Tibial nerve (tissue), 4 donors: Measurements from ENCODE around the gene NOSIP. TPM values are rescaled to one million over a fixed set of nuclear protein-coding genes. Genes with fewer than 3 reads are reported as not detected.

Experiments used
- DNase-seq, 2 donors: peaks; one replicate each; pipeline ENCODE4 v3.0.0-alpha.2; 2019; ENCODE audit warnings: low spot score in 2 of 2
- H3K27ac ChIP-seq, 4 donors: fragments of 200-600 bp; sonication (generic) in 3 of 4; one replicate each; pipeline ENCODE4 v1.5.1; 2017 to 2019; ENCODE audit warnings: mild to moderate bottlenecking in 1 of 4
- H3K27me3 ChIP-seq, 2 donors: fragments of 200-600 bp; sonication (generic) in 1 of 2; one replicate each; pipeline versions ENCODE4 v1.5.1 to v1.6.0; 2017 to 2019
- H3K36me3 ChIP-seq, 3 donors: fragments of 200-600 bp; sonication (generic); one replicate each; pipeline ENCODE4 v1.5.1; 2018 to 2019
- H3K4me1 ChIP-seq, 4 donors: fragments of 200-600 bp; sonication (generic) in 3 of 4; one replicate each; pipeline ENCODE4 v1.5.1; 2017 to 2019
- H3K4me3 ChIP-seq, 4 donors: fragments of 200-600 bp; sonication (generic) in 3 of 4; one replicate each; pipeline ENCODE4 v1.5.1; 2017 to 2019; ENCODE audit warnings: mild to moderate bottlenecking in 1 of 4, moderate library complexity in 1 of 4
- H3K9me3 ChIP-seq, 4 donors: fragments of 200-600 bp; sonication (generic) in 3 of 4; one replicate each; pipeline ENCODE4 v1.5.1; 2017 to 2019
- CTCF ChIP-seq, 5 experiments: fragments of 200-600 bp in 3 of 5; fragments of 450-650 bp in 2 of 5; sonication (generic) in 3 of 5; IDR thresholded peaks; one replicate each; pipeline ENCODE4 v1.5.1; 2016 to 2019; ENCODE audit warnings: antibody characterized with exemption in 5 of 5, mild to moderate bottlenecking in 3 of 5, moderate library complexity in 2 of 5
- EP300 ChIP-seq, 2 donors: sonication (generic); formaldehyde crosslinking; IDR thresholded peaks; one replicate each; pipeline ENCODE4 v1.6.1; 2017; ENCODE audit warnings: antibody characterized with exemption in 2 of 2, mild to moderate bottlenecking in 1 of 2
- POLR2A ChIP-seq, 2 donors: fragments of 450-650 bp; IDR thresholded peaks; one replicate each; pipeline ENCODE4 v1.6.1; 2017; ENCODE audit warnings: antibody characterized with exemption in 2 of 2, mild to moderate bottlenecking in 2 of 2, moderate library complexity in 2 of 2
- WGBS, 2 donors: methylation state at CpG; one replicate each; pipeline ENCODE4 v1.1.5; 2018; 5-methylcytosine and 5-hydroxymethylcytosine counted together
- total RNA-seq, 4 donors: library from RNA; depleted of rRNA; stranded (reverse); fragments of >200 nt; gene quantifications; one replicate each; pipeline ENCODE4 v1.1.0, GENCODE V29; 2016

NOSIP gene
- total RNA-seq, 4 donors from 2014 or later = 43.0 to 83.1 (median 71.9) TPM

DNA sequence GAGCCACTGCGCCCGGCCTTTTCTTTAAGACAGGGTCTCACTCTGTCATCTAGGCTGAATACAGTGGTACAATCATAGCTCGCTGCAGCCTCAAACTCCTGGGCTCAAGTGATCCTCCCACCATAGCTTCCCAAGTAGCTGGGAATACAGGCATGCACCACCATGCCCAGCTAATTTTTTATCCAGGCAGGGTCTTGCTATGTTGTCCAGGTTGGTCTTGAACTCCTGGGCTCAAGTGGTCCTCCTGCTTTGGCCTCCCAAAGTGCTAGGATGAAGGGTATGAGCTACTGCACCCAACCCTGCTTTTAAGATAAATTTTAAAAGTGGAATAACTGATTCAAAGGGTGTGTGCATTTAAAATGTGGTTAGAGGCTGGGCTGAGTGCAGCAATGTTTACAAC, 14.1 kb downstream of the NOSIP start:
- peaks cover 0 to 49% (median 18%) of the 10 kb centered on the region in 4 donors for H3K4me1 ChIP-seq
- no peak overlapping the region for H3K27ac ChIP-seq
- H3K36me3 ChIP-seq = no peaks in the 10 kb centered on the region
- TF ChIP-seq POLR2A (IDR thresholded peaks at IDR 0.05) = no peak
- TF ChIP-seq EP300 (IDR thresholded peaks at IDR 0.05) = no peak
- no peak for TF ChIP-seq CTCF (IDR thresholded peaks at IDR 0.05)
- H3K4me3 ChIP-seq = no peak overlapping the region
- H3K9me3 ChIP-seq = no peaks in the 10 kb centered on the region
- WGBS, 2 donors = 81 to 97% methylated on average over 3 of the region's 3 CpGs
- no peak for DNase-seq
- no peaks in the 10 kb centered on the region for H3K27me3 ChIP-seq

DNA sequence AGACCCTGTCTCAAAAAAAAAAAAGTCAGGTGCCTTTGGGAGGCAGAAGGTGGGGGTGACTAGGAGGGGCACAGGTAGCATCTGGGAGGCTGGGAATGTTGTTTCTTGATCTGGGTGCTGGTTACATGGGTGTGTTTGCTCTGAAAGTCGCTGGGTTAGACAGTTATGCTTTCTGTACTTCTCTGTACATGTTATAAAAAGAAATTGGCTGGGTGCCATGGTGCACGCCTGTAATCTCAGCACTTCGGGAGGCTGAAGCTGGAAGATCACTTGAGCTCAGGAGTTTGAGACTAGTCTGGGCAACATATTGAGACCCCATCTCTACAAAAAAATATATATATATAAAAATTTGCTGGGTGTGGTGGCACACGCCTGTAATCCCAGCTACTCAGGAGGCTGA, 15.1 kb downstream of the NOSIP start:
- Histone ChIP-seq H3K4me3 (no peak overlapping the region), H3K27me3 (no peaks in the 10 kb centered on the region), H3K36me3 (peaks cover 0 to 4% (median 0%) of the 10 kb centered on the region in 3 donors), H3K9me3 (no peaks in the 10 kb centered on the region), H3K27ac (peak overlapping the region in 1 of 4 donors; percentile 45), H3K4me1 (peaks cover 0 to 49% (median 17%) of the 10 kb centered on the region in 4 donors)
- DNase-seq = peak in 1 of 2 donors; percentile 61
- TF ChIP-seq EP300 (IDR thresholded peaks at IDR 0.05) (no peak), CTCF (IDR thresholded peaks at IDR 0.05) (no peak), POLR2A (IDR thresholded peaks at IDR 0.05) (no peak)
- WGBS, 2 donors = 38 to 39% methylated on average over 4 of the region's 4 CpGs

DNA sequence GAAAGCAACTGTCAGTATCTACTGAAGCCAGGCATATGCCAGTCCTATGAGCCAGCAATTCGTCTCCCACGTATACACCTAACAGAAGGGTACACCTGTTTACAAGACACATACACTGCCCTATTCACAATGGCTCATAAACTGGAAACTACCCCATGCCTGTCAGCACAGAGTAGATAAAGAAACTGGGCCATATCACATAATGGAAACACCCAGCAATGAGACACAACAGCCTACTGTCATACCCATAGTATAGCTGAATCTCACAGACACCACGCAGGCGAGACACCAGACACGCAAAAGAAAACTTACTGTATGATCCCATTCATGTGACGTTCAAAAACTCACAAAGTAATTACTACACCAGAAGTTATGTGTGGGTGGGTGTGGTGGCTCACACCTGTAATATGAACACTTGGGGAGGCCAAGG, 15.7 kb downstream of the NOSIP start:
- Histone ChIP-seq H3K36me3 (peaks cover 0 to 10% (median 0%) of the 10 kb centered on the region in 3 donors), H3K4me3 (no peak overlapping the region), H3K4me1 (peaks cover 0 to 49% (median 20%) of the 10 kb centered on the region in 4 donors), H3K9me3 (no peaks in the 10 kb centered on the region), H3K27ac (peak overlapping the region in 1 of 4 donors; percentile 45), H3K27me3 (no peaks in the 10 kb centered on the region)
- WGBS, 2 donors = 82 to 94% methylated on average over 6 of the region's 6 CpGs
- no peak for TF ChIP-seq EP300 (IDR thresholded peaks at IDR 0.05)
- no peak for TF ChIP-seq CTCF (IDR thresholded peaks at IDR 0.05)
- TF ChIP-seq POLR2A (IDR thresholded peaks at IDR 0.05) = no peak
- no peak for DNase-seq

DNA sequence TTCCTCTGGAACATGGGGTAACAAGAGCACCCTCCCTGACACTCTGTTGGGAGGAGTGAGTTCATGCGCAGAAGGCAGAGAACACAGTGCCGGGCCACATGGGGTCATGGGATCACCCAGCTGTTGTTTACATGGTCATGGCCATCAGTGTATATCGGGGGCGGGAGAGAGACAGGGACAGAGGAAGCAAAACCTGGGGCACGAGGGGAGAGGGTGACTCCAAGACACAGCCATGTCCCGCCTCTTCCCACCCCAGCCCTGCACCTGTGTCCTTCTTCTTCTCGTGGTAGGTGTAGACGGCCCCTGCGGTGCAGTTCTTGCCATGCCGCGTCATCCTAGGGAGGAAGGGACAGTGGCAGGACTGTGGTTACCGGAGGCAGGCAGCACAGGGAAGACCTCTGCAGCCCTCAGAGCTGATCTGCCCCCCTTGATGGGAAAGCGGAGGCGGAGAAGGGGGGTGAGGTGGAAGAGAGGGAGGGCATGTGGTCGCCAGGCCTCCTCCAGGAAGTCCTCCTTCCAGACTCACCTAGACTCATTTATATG, 19.9 kb downstream of the NOSIP start:
- H3K36me3 ChIP-seq = peaks cover 0 to 51% (median 22%) of the 10 kb centered on the region in 3 donors
- peak in 1 of 2 donors; percentile 61 for DNase-seq
- no peak overlapping the region for H3K4me3 ChIP-seq
- H3K4me1 ChIP-seq = peaks cover 0 to 41% (median 18%) of the 10 kb centered on the region in 4 donors
- peak overlapping the region in 2 of 4 donors; percentile 68 to 77 for H3K27ac ChIP-seq
- WGBS, 2 donors = 62 to 66% methylated on average over 15 of the region's 15 CpGs
- TF ChIP-seq EP300 (IDR thresholded peaks at IDR 0.05) = peak in 1 of 2 donors; percentile 31
- no peak for TF ChIP-seq CTCF (IDR thresholded peaks at IDR 0.05)
- TF ChIP-seq POLR2A (IDR thresholded peaks at IDR 0.05) = no peak
- no peaks in the 10 kb centered on the region for H3K9me3 ChIP-seq
- no peaks in the 10 kb centered on the region for H3K27me3 ChIP-seq

GRCh38 chr19:49559928-49560327, 20.4 kb downstream of the NOSIP start:
- Histone ChIP-seq H3K4me3 (no peak overlapping the region), H3K27ac (peak overlapping the region in 2 of 4 donors; percentile 68 to 77), H3K4me1 (peaks cover 0 to 38% (median 18%) of the 10 kb centered on the region in 4 donors), H3K36me3 (peaks cover 0 to 56% (median 22%) of the 10 kb centered on the region in 3 donors), H3K27me3 (no peaks in the 10 kb centered on the region), H3K9me3 (no peaks in the 10 kb centered on the region)
- 53 to 56% methylated on average over 15 of the region's 15 CpGs for WGBS, 2 donors
- no peak for TF ChIP-seq EP300 (IDR thresholded peaks at IDR 0.05)
- no peak for TF ChIP-seq POLR2A (IDR thresholded peaks at IDR 0.05)
- TF ChIP-seq CTCF (IDR thresholded peaks at IDR 0.05) = no peak
- no peak for DNase-seq
